BLaER1 (cell line): Measurements from ENCODE around the gene NLRP7.
"Not testable (repeated sequence)": the region's sequence is repeated elsewhere in the genome, so short reads cannot be mapped to it uniquely, and the experiment has no call there.

Experiments
- H3K27ac ChIP-seq: shearing (Covaris generic); formaldehyde crosslinking; 2 replicates; pipeline ENCODE4 v1.8.1; 2022
- H3K27me3 ChIP-seq: shearing (Covaris generic); formaldehyde crosslinking; 2 replicates; pipeline ENCODE4 v1.8.1; 2022
- H3K36me3 ChIP-seq: shearing (Covaris generic); formaldehyde crosslinking; 2 replicates; pipeline ENCODE4 v1.8.1; 2022
- H3K4me1 ChIP-seq: shearing (Covaris generic); formaldehyde crosslinking; 2 replicates; pipeline ENCODE4 v1.8.1; 2022
- H3K4me2 ChIP-seq: shearing (Covaris generic); formaldehyde crosslinking; 2 replicates; pipeline ENCODE4 v1.8.1; 2022
- H3K4me3 ChIP-seq: shearing (Covaris generic); formaldehyde crosslinking; 2 replicates; pipeline ENCODE4 v1.8.1; 2022
- H3K9ac ChIP-seq: shearing (Covaris generic); formaldehyde crosslinking; 2 replicates; pipeline ENCODE4 v1.8.1; 2022
- H3K9me3 ChIP-seq: shearing (Covaris generic); formaldehyde crosslinking; 2 replicates; pipeline ENCODE4 v1.8.1; 2022
- H4K20me1 ChIP-seq: shearing (Covaris generic); formaldehyde crosslinking; 2 replicates; pipeline ENCODE4 v1.8.1; 2022
- Cebpa-rat ChIP-seq: shearing (Covaris generic); IDR thresholded peaks from 2 replicates; pipeline ENCODE4 v1.8.1; 2022

NLRP7 gene

DNA sequence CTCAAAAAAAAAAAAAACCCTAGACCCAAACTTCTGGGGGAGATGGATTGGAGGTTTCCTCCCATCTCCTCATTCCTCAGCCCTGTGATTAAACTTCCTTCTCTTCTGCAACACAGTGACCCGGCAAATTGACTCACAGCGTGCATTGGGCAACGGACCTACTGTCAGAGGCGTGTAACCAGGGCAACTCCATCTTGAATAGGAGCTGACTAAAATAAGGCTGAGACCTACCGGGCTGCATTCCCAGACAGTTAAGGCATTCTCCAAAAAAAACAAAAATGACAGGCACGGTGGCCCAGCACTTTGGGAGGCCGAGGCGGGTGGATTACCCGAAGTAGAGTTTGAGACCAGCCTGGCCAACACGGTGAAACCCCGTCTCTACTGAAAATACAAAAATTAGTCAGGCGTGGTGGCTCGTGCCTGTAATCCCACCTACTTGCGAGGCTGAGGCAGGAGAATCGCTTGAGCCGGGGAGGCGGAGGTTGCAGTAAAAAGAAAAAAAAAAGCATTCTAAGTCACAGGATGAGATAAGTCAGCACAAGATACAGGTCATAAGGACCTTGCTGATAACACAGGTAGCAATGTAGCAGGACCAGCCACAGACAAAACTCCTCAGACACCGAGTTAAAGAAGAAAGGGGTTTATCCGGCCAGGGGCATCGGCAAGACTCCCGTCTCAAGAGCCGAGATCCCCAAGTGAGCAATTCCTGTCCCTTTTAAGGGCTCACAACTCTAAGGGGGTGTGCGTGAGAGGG, 5.4 kb upstream of the NLRP7 start:
- no peak overlapping the region for H3K4me3 ChIP-seq
- no peak overlapping the region for H3K27ac ChIP-seq
- peaks cover 24% of the 10 kb centered on the region for H3K4me1 ChIP-seq
- no peak overlapping the region for H3K9ac ChIP-seq
- no peaks in the 10 kb centered on the region for H4K20me1 ChIP-seq
- H3K27me3 ChIP-seq: no peaks in the 10 kb centered on the region
- no peaks in the 10 kb centered on the region for H3K36me3 ChIP-seq
- TF ChIP-seq Cebpa-rat: no peak
- H3K4me2 ChIP-seq: no peak overlapping the region
- H3K9me3 ChIP-seq: no peaks in the 10 kb centered on the region

DNA sequence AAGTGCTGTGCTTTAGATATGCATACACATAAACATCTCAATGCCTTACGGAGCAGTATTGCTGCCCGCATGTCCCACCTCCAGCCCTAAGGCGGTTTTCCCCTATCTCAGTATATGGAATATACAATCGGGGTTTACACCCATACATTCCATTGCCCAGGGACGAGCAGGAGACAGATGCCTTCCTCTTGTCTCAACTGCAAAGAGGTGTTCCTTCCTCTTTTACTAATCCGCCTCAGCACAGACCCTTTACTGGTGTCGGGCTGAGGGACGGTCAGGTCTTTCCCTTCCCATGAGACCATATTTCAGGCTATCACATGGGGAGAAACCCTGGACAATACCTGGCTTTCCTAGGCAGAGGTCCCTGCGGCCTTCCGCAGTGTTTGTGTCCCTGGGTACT, 3.2 kb upstream of the NLRP7 start:
- not testable (repeated sequence) for H3K27me3 ChIP-seq, H3K4me3 ChIP-seq, H3K9me3 ChIP-seq, H3K4me2 ChIP-seq, H3K9ac ChIP-seq, H3K36me3 ChIP-seq, H3K27ac ChIP-seq, H4K20me1 ChIP-seq
- H3K4me1 ChIP-seq: peaks cover 17% of the 10 kb centered on the region; the same call in 1 of the 2 replicates

DNA sequence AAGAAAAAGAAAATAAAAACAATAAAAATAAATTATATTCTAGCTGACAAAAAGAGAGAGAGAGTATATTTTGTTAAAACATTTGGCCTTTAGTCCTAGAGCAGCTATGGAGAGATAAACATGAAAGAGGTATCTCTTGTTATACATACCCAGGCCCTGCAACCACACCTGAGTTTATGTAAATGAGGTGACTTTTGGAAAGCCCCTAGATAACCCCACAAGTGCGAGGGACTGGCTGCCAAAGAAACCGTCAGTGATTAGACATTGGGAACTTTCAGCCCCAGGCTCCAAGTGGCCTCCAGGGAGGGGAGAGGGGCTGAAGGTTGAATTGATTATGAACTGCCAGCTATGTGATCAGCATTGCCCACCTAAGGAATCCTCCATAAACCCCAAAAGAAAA, 2.1 kb upstream of the NLRP7 start:
- Histone ChIP-seq H3K4me2 (no peak overlapping the region), H3K9ac (no peak overlapping the region)

DNA sequence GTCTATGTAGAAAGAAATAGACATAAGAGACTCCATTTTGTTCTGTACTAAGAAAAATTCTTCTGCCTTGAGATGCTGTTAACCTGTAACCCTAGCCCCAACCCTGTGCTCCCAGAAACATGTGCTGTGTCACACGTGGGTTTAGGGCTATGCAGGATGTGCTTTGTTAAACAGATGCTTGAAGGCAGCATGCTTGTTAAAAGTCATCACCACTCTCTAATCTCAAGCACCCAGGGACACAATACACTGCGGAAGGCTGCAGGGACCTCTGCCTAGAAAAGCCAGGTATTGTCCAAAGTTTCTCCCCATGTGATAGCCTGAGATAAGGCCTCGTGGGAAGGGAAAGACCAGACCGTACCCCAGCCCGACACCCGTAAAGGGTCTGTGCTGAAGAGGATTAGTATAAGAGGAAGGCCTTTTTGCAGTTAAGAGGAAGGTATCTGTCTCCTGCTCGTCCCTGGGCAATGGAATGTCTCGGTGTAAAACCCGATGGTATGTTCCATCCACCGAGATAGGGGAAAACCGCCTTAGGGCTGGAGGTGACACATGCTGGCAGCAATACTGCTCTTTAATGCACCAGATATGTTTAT, 3.5 kb downstream of the NLRP7 start:
- H3K27ac ChIP-seq, H3K36me3 ChIP-seq, H3K9ac ChIP-seq: not testable (repeated sequence)

More for the DNA sequence above, 2.1 kb upstream of the NLRP7 start:
- H3K36me3 ChIP-seq: no peaks in the 10 kb centered on the region
- no peaks in the 10 kb centered on the region for H3K9me3 ChIP-seq
- H3K4me1 ChIP-seq: peaks cover 17% of the 10 kb centered on the region; the same call in 1 of the 2 replicates
- no peak for TF ChIP-seq Cebpa-rat
- H3K27ac ChIP-seq: no peak overlapping the region
- no peaks in the 10 kb centered on the region for H3K27me3 ChIP-seq
- H4K20me1 ChIP-seq: no peaks in the 10 kb centered on the region
- H3K4me3 ChIP-seq: no peak overlapping the region

DNA sequence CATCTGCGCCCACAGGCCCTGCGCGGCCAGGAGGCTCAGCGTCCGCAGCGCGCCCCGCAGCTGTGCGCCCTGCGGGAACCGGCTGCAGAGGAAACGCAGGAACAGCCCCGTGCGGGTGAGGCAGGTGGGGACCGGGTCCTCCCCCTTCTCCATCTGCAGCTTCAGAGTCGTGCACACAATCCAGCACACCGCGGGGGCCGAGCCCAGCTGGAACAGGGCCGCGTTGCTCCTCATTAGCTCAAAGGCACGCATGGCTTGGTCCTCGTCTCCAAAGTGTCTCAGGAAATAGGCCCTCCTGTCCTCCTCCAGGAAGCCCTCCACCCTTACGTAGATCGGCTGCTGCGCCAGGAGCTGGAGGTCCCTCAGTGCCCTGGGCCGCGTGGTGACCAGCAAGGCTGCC, 7.8 kb downstream of the NLRP7 start:
- H3K27ac ChIP-seq, H3K36me3 ChIP-seq, H3K9me3 ChIP-seq, H3K4me3 ChIP-seq, H4K20me1 ChIP-seq, H3K9ac ChIP-seq, H3K27me3 ChIP-seq, H3K4me2 ChIP-seq: not testable (repeated sequence)
- peaks cover 23% of the 10 kb centered on the region for H3K4me1 ChIP-seq

More for the DNA sequence above, 3.5 kb downstream of the NLRP7 start:
- H3K4me2 ChIP-seq, H3K4me3 ChIP-seq, H3K9me3 ChIP-seq, H4K20me1 ChIP-seq, H3K27me3 ChIP-seq: not testable (repeated sequence)
- H3K4me1 ChIP-seq: peaks cover 12% of the 10 kb centered on the region

DNA sequence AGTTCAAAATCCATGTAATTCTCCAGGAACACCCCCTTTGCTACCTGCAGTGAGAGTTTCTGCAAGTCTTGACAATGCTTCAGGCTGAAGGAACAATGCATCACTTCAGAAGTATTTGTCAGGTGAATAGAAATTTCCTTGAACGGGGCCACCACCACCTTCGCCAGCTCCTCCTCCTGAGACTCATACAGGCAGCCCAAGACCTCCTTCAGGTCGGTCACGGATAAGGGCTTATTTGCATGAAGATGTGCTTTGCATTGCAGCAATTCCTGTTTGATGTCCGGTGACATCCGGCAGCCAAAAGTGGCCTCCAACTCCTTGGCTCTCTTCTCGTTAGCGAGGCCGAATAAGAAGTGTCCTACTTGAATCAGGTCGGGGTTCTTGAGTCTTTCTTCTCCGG, 8.4 kb downstream of the NLRP7 start:
- H3K4me2 ChIP-seq: no peak overlapping the region
- no peak overlapping the region for H3K9ac ChIP-seq
- H4K20me1 ChIP-seq: no peaks in the 10 kb centered on the region
- no peaks in the 10 kb centered on the region for H3K9me3 ChIP-seq
- no peaks in the 10 kb centered on the region for H3K36me3 ChIP-seq
- H3K4me3 ChIP-seq: no peak overlapping the region
- TF ChIP-seq Cebpa-rat: no peak
- H3K4me1 ChIP-seq: peaks cover 23% of the 10 kb centered on the region
- no peaks in the 10 kb centered on the region for H3K27me3 ChIP-seq
- H3K27ac ChIP-seq: no peak overlapping the region

DNA sequence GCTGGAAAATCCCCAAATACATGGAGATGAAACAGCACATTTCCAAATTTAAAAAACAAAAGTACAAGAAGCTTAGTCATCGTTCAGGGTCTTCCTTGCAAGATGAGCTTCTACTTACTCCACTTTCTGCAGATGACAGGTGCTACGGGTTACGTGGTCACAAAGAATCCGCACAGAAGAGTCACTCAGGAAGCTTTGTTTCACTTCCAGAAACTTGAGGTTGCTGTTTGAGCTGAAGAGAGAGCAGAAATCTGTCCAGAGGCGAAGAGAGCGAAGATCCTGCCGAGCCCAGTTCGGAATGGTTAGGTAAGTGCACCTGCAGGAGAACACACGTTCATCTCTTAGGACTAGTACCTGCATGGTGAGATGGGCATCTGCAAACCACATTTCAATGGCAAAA, 9.4 kb downstream of the NLRP7 start:
- Histone ChIP-seq H3K4me1 (peaks cover 27% of the 10 kb centered on the region), H3K4me2 (peak overlapping the region; percentile 37), H3K36me3 (no peaks in the 10 kb centered on the region), H3K27me3 (no peaks in the 10 kb centered on the region), H3K9me3 (no peaks in the 10 kb centered on the region), H4K20me1 (no peaks in the 10 kb centered on the region), H3K9ac (no peak overlapping the region), H3K4me3 (no peak overlapping the region), H3K27ac (no peak overlapping the region)
- TF ChIP-seq Cebpa-rat: no peak

DNA sequence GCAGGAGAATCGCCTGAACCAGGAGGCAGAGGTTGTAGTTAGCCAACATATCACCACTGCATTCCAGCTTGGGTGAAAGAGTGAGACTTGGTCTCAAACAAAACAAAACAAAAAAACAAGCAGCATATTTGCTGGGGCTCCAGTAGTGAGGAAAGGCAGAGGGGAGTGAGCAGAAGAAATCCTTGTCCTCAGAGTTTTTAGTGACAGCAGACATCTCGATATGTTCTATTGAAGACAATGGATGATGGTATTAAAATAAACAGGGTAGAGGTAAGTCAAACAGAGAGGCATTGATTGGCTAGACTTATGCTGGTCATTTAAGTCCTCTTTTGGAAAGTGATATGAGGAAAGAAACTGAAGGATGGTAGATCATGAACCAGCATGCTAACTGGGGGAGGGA, 19.0 kb downstream of the NLRP7 start:
- H3K27ac ChIP-seq: no peak overlapping the region
- no peak overlapping the region for H3K4me2 ChIP-seq
- no peaks in the 10 kb centered on the region for H3K27me3 ChIP-seq
- no peak overlapping the region for H3K4me3 ChIP-seq
- peaks cover 27% of the 10 kb centered on the region for H3K9me3 ChIP-seq
- TF ChIP-seq Cebpa-rat: no peak
- H3K4me1 ChIP-seq: peaks cover 6% of the 10 kb centered on the region; the same call in 1 of the 2 replicates
- no peaks in the 10 kb centered on the region for H4K20me1 ChIP-seq
- no peaks in the 10 kb centered on the region for H3K36me3 ChIP-seq
- no peak overlapping the region for H3K9ac ChIP-seq

DNA sequence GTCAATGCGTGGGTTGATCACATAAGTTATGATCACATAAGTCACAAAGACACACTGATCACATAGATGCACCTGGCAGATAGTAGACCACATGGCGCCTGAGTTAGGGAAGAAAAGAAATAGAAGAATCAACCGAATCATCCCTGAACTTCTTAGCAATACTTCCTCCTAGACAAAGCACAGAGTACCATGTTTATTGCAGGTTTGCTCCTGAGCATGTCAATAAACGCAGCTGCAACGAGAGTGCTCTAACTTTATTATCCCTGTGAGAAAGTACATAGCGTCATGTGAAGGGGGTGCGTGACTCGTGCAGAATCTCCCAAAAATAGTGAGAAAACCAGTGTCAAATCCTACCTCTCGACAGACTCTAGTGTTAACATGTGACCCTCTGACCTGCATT, 24.1 kb downstream of the NLRP7 start:
- 0 out of 2 replicates have a peak overlapping the region, but pooled peaks have one; percentile 6 for H3K4me2 ChIP-seq
- no peaks in the 10 kb centered on the region for H4K20me1 ChIP-seq
- no peaks in the 10 kb centered on the region for H3K27me3 ChIP-seq
- H3K9me3 ChIP-seq: peaks cover 18% of the 10 kb centered on the region
- peaks cover 37% of the 10 kb centered on the region for H3K4me1 ChIP-seq
- H3K27ac ChIP-seq: no peak overlapping the region
- no peaks in the 10 kb centered on the region for H3K36me3 ChIP-seq
- H3K4me3 ChIP-seq: no peak overlapping the region
- no peak overlapping the region for H3K9ac ChIP-seq
- no peak for TF ChIP-seq Cebpa-rat

DNA sequence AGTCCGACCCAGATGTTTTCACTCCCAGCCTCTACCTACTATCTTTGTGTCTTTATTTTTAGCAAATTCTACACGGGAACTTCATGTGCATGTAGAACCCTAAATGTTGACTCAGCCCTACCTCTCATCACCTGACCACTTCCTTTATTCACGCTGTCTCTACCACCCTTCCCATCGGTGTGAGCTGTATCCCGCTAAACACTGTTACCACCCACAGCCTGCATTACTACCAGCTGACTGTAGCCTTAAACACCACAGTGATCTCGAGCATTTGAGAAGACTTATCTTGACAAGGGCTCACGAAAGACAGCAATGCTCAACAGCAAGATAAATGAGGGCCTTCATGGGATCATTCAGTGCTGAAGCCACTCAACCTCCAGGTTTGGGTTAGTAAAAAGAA, 26.2 kb downstream of the NLRP7 start:
- TF ChIP-seq Cebpa-rat: no peak
- H3K4me1 ChIP-seq: peaks cover 59% of the 10 kb centered on the region

DNA sequence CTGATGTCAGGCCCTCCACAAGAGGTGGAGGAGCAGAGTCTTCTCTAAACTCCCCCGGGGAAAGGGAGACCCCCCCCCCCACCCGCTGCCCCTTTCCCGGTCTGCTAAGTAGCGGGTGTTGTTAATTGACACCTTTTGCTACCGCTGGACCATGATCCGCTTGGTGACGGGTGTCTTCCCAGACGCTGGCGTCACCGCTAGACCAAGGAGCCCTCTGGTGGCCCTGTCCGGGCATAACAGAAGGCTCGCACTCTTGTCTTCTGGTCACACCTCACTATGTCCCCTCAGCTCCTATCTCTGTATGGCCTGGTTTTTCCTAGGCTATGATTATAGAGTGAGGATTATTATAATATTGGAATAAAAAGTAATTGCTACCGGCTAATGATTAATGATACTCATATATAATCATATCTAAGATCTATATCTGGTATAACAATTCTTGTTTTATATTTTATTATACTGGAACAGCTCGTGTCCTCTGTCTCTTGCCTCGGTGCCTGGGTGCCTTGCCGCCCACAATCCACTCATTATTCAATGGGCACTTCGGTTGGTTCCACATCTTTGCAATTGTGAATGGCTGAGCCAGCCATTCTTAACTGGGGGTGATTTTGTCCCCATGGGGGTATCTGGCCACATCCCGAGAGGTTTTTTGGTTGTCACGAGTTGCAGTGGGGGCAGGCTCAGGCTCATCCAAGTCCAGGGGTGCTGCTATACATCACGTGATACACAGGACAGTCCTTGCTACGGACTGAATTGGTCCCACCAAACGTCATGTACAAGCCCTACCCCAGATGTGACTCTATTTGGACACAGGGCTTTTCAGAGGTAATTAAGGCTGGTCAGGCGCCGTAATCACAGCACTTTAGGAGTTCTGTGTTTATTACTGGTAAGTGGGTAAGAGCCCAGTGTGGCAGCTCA, 27.4 kb downstream of the NLRP7 start:
- H3K4me3 ChIP-seq: not testable (repeated sequence)
- peaks cover 71% of the 10 kb centered on the region for H3K4me1 ChIP-seq

More for the DNA sequence above, 26.2 kb downstream of the NLRP7 start:
- Histone ChIP-seq H3K4me2 (peak overlapping the region; percentile 72), H3K27ac (no peak overlapping the region), H3K27me3 (no peaks in the 10 kb centered on the region), H3K36me3 (no peaks in the 10 kb centered on the region), H3K4me3 (no peak overlapping the region), H4K20me1 (no peaks in the 10 kb centered on the region), H3K9me3 (no peaks in the 10 kb centered on the region), H3K9ac (no peak overlapping the region)

More for the DNA sequence above, 27.4 kb downstream of the NLRP7 start:
- not testable (repeated sequence) for H3K27me3 ChIP-seq, H4K20me1 ChIP-seq, H3K9me3 ChIP-seq, H3K36me3 ChIP-seq, H3K9ac ChIP-seq
- Histone ChIP-seq H3K4me2 (peak overlapping the region; percentile 72), H3K27ac (peak overlapping the region; percentile 40; the same call in 1 of the 2 replicates)
